Peyer's patch (tissue), 4 donors: ENCODE data around the gene MTG1.

Experiments used
- CTCF ChIP-seq, 6 experiments: fragments of 450-650 bp in 4 of 6; fragments of 200-600 bp in 2 of 6; sonication (generic) in 1 of 6; IDR thresholded peaks; one replicate each; pipeline ENCODE4 v1.5.1; 2017 to 2019; ENCODE audit warnings: antibody characterized with exemption in 6 of 6, mild to moderate bottlenecking in 3 of 6, moderate library complexity in 1 of 6
- POLR2A ChIP-seq, 2 donors: fragments of 450-650 bp; IDR thresholded peaks; one replicate each; pipeline ENCODE4 v1.5.1; 2017; ENCODE audit warnings: antibody characterized with exemption in 2 of 2, mild to moderate bottlenecking in 2 of 2, moderate library complexity in 2 of 2

- peak; percentile 27 to 50 for TF ChIP-seq POLR2A (IDR thresholded peaks at IDR 0.05)
- TF ChIP-seq CTCF (IDR thresholded peaks at IDR 0.05) = peak in 1 of 6 experiments; percentile 30
Observed at GRCh38 chr10:133357285-133358161, 36.4 kb upstream of the MTG1 start, which contains the start of gene FUOM.
